ENCODE data around the gene MAP2K5.

GRCh38 chr15:67753891-67754290 is 211.4 kb downstream of the MAP2K5 start:
- TF ChIP-seq CTCF (IDR thresholded peaks at IDR 0.05) (no peak), POLR2A (IDR thresholded peaks at IDR 0.05; ENCODE audit: low read length) (no peak), ESRRA (IDR thresholded peaks at IDR 0.05; ENCODE audit: borderline replicate concordance, low read length) (no peak), BHLHE40 (IDR thresholded peaks at IDR 0.05; ENCODE audit: low read depth, low read length) (no peak), PBX3 (IDR thresholded peaks at IDR 0.05) (no peak), RFX5 (IDR thresholded peaks at IDR 0.05) (no peak), TP53 (CRISPR knock-in tag; IDR thresholded peaks at IDR 0.05) (no peak), ZNF302 (CRISPR knock-in tag; IDR thresholded peaks at IDR 0.05) (no peak), REST (IDR thresholded peaks at IDR 0.05) (no peak), KDM1A (IDR thresholded peaks at IDR 0.05; ENCODE audit: low read depth) (no peak)
